Activated CD4-positive, alpha-beta T cell treated with anti-CD3 and anti-CD28 coated beads for 36 hours (primary cell): Measurements from ENCODE around the gene FBXL19. TPM values are rescaled to one million over a fixed set of nuclear protein-coding genes. Genes with fewer than 3 reads are reported as not detected.

Source experiments
- ATAC-seq: fragments of 200-7000 bp; cut with Tn5 transposase; one replicate; pipeline ENCODE4 v1.10.0; 2021; ENCODE audit warnings: mild to moderate bottlenecking, moderate library complexity
- CTCF ChIA-PET: fragments of 350-600 bp; sonication (Branson Sonifier 250); formaldehyde crosslinking; loops from one replicate; lab custom pipeline; 2021; ENCODE audit warnings: antibody characterized with exemption; lab: Charles Lee
- POLR2A ChIA-PET: fragments of 350-600 bp; sonication (Branson Sonifier 250); formaldehyde crosslinking; loops from one replicate; lab custom pipeline; 2021; ENCODE audit warnings: antibody characterized with exemption, inconsistent platforms; lab: Charles Lee
- DNase-seq: peaks from one replicate; pipeline ENCODE4 v3.0.0-alpha.2; 2020
- H3K27ac Mint-ChIP-seq: one replicate; pipeline ENCODE4 v1.8.0; 2021; ENCODE audit warnings: mixed read lengths
- H3K27me3 Mint-ChIP-seq: one replicate; pipeline ENCODE4 v1.8.0; 2021; ENCODE audit warnings: mixed read lengths
- H3K36me3 Mint-ChIP-seq: one replicate; pipeline ENCODE4 v1.8.0; 2021; ENCODE audit warnings: low read depth, mixed read lengths
- H3K4me1 Mint-ChIP-seq: one replicate; pipeline ENCODE4 v1.8.0; 2021; ENCODE audit warnings: mixed read lengths
- H3K4me3 Mint-ChIP-seq: one replicate; pipeline ENCODE4 v1.8.0; 2021; ENCODE audit warnings: mild to moderate bottlenecking, moderate library complexity, mixed read lengths
- H3K9me3 Mint-ChIP-seq: one replicate; pipeline ENCODE4 v1.8.0; 2021; ENCODE audit warnings: low read depth, mixed read lengths
- intact Hi-C, 2 experiments: fragments of 100-400 bp; cut with DNase I in 1 of 2; cut with micrococcal nuclease in 1 of 2; formaldehyde crosslinking; loops; one replicate each; pipeline versions ENCODE4 v1.14.2 to v1.15.1; 2022 to 2024; cut with DNase I, micrococcal nuclease
- total RNA-seq, 2 experiments: library from RNA; stranded (reverse); gene quantifications; one replicate each; pipeline ENCODE4 v1.2.3, GENCODE V29; 2021

FBXL19 gene
- 10 to 100 TPM; 23.7 to 31.4 TPM for total RNA-seq

- CTCF ChIA-PET, result no interaction called here
- no peaks in the 10 kb centered on the region for H3K36me3 Mint-ChIP-seq
- intact Hi-C loops, result loop anchor here (1.0 to 10.0 kb wide), 16 partner anchors 19 to 1116 kb away; partner anchors contain the start of genes ARMC5 (in 1 of the 2), BCKDK (in 1 of the 2), CFAP119 (in 1 of the 2) and FUS (in 1 of the 2)
- DNase-seq (peak; percentile 52), ATAC-seq (no peak)
- POLR2A ChIA-PET, result no interaction called here
- peak within 1 kb of the TSS; percentile 88 for H3K4me3 Mint-ChIP-seq
- H3K9me3 Mint-ChIP-seq, result no peaks in the 10 kb centered on the region
- H3K27ac Mint-ChIP-seq, result peak within 1 kb of the TSS; percentile 100
- H3K4me1 Mint-ChIP-seq, result peaks cover 20% of the 10 kb centered on the region
- no peaks in the 10 kb centered on the region for H3K27me3 Mint-ChIP-seq
These were observed at the start of gene FBXL19 for GRCh38 chr16:30923554-30924075. TSS of gene FBXL19 (plus strand) at chr16:30923572. CDS start at chr16:30925755, 2,183 bp downstream.

GRCh38 chr16:30874244-30874820 lies 49.0 kb upstream of the FBXL19 start:
- ATAC-seq (no peak), DNase-seq (peak; percentile 29)
- intact Hi-C loops, result loop anchor here (2.0 kb wide), 3 partner anchors 22 to 60 kb away; partner anchors contain the start of genes CTF1 (in 1 of the 2) and FBXL19 (in 1 of the 2)
- Mint-ChIP-seq H3K27me3 (no peaks in the 10 kb centered on the region), H3K27ac (peak overlapping the region; percentile 93), H3K4me3 (peak overlapping the region; percentile 87), H3K9me3 (no peaks in the 10 kb centered on the region), H3K36me3 (peaks cover 21% of the 10 kb centered on the region), H3K4me1 (peaks cover 24% of the 10 kb centered on the region)
- POLR2A ChIA-PET, result interaction anchor here (1.0 kb wide), 1 partner anchor 69 kb away, joined by 3 read pairs; no protein-coding TSS in a partner anchor
- CTCF ChIA-PET, result interaction anchor here (0.7 to 2.9 kb wide), 9 partner anchors 22 to 1122 kb away, joined by 3 to 11 read pairs (median 4); no protein-coding TSS in a partner anchor

DNA sequence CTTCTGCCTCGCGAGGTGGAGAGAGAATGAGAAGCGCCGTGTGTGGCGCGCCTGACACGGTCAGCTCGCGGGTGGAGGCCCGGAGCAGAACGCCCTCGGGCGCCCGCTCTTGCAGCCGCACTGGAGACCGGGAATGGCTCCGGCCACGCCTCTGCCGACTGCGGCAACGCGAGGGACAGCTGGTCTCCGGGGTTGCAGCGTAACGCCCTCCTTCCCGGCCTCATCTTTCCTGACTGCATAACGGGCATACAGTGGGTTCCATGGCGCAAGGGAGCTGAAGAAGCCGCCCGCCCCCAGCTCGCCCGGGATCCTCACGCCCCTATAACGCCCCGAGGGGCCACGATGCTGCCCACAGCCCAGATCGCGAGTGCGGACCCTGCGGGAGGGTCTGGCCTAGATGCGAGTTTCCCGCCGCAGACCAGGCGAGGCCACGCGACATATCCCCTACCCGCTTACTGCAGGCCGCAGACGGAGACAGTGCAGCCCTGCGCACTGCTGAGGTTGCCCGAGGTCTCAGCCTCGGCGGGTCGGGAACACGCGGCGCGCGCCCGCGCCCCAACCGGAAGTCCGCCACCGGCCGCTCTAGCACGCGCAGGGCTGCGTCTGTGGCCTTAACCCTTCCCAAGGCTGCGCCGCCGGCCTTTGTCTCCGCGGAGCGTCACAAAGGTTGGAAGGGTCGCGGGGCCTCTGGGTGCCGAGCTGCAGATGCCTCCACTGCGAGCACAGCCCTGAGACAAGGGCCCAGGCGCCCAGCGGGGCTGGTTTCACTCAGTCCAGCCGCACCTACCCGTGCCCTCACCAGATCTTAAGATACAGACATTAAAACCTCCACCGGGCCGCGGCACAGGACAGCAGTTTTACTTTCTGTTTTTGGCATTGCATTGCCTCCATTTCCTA lies 48.3 kb upstream of the FBXL19 start:
- intact Hi-C loops, result loop anchor here (1.0 to 2.0 kb wide), 9 partner anchors 22 to 198 kb away; partner anchors contain the start of genes CTF1 (in 1 of the 2), FBXL19 (in 1 of the 2) and SETD1A (in 1 of the 2)
- POLR2A ChIA-PET, result interaction anchor here (1.0 to 1.4 kb wide), 2 partner anchors 27 to 70 kb away, joined by 3 to 6 read pairs; no protein-coding TSS in a partner anchor
- Mint-ChIP-seq H3K36me3 (peaks cover 21% of the 10 kb centered on the region), H3K27me3 (no peaks in the 10 kb centered on the region), H3K27ac (peak overlapping the region; percentile 93), H3K9me3 (no peaks in the 10 kb centered on the region), H3K4me3 (peak overlapping the region; percentile 87), H3K4me1 (peaks cover 24% of the 10 kb centered on the region)
- DNase-seq (peak; percentile 94), ATAC-seq (peak; percentile 82)
- CTCF ChIA-PET, result interaction anchor here (0.6 to 2.9 kb wide), 10 partner anchors 22 to 1123 kb away, joined by 3 to 11 read pairs (median 4); no protein-coding TSS in a partner anchor

GRCh38 chr16:30875871-30876801 lies 47.2 kb upstream of the FBXL19 start:
- no peaks in the 10 kb centered on the region for H3K27me3 Mint-ChIP-seq
- peaks cover 21% of the 10 kb centered on the region for H3K36me3 Mint-ChIP-seq
- H3K4me1 Mint-ChIP-seq, result peaks cover 24% of the 10 kb centered on the region
- CTCF ChIA-PET, result interaction anchor here (1.0 to 2.3 kb wide), 2 partner anchors 25 to 31 kb away, joined by 4 to 13 read pairs; no protein-coding TSS in a partner anchor
- intact Hi-C loops, result loop anchor here (1.0 to 2.0 kb wide), 9 partner anchors 21 to 197 kb away; partner anchors contain the start of genes CTF1 (in 1 of the 2), FBXL19 (in 1 of the 2) and SETD1A (in 1 of the 2)
- POLR2A ChIA-PET, result interaction anchor here (1.4 kb wide), 1 partner anchor 26 kb away, joined by 6 read pairs; no protein-coding TSS in a partner anchor
- DNase-seq (peak; percentile 36), ATAC-seq (peak; percentile 62)
- peak overlapping the region; percentile 93 for H3K27ac Mint-ChIP-seq
- H3K9me3 Mint-ChIP-seq, result no peaks in the 10 kb centered on the region
- H3K4me3 Mint-ChIP-seq, result peak overlapping the region; percentile 87

DNA sequence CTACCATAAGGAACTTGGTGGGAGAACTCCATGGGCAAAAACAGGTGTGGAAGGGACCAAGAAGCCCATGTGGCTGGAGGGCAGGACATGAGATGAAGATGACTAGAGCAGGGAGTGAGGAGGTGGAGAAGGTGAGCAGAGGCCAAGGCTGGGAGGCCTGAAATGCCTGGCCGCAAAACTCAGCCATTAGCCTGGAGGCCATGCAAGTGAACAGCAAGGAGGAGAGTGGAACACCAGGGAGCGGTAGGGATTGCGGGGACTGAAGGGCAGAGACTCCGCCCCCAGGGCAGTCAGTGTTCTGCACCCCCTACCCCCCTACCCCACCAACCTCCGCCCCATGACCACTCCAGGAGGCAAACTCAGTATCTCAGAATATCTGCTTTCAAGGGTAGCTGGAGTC lies 46.5 kb upstream of the FBXL19 start:
- POLR2A ChIA-PET, result interaction anchor here (0.6 kb wide), 1 partner anchor 120 kb away, joined by 3 read pairs; no protein-coding TSS in a partner anchor
- intact Hi-C loops, result no loop called here
- DNase-seq (no peak), ATAC-seq (no peak)
- Mint-ChIP-seq H3K36me3 (peaks cover 26% of the 10 kb centered on the region), H3K4me1 (peaks cover 24% of the 10 kb centered on the region), H3K27me3 (no peaks in the 10 kb centered on the region), H3K4me3 (peak overlapping the region; percentile 87), H3K9me3 (no peaks in the 10 kb centered on the region), H3K27ac (peak overlapping the region; percentile 93)
- CTCF ChIA-PET, result interaction anchor here (1.0 to 2.3 kb wide), 2 partner anchors 24 to 32 kb away, joined by 4 to 13 read pairs; no protein-coding TSS in a partner anchor

GRCh38 chr16:30882429-30883310 lies 40.7 kb upstream of the FBXL19 start:
- no peak for DNase-seq
- POLR2A ChIA-PET, result no interaction called here
- Mint-ChIP-seq H3K9me3 (no peaks in the 10 kb centered on the region), H3K4me1 (peaks cover 14% of the 10 kb centered on the region), H3K27ac (peak overlapping the region; percentile 68), H3K36me3 (peaks cover 32% of the 10 kb centered on the region), H3K4me3 (no peak overlapping the region), H3K27me3 (no peaks in the 10 kb centered on the region)
- intact Hi-C loops, result no loop called here
- peak; percentile 43 for ATAC-seq
- CTCF ChIA-PET, result interaction anchor here (1.3 kb wide), 1 partner anchor 38 kb away, joined by 3 read pairs; no protein-coding TSS in a partner anchor

DNA sequence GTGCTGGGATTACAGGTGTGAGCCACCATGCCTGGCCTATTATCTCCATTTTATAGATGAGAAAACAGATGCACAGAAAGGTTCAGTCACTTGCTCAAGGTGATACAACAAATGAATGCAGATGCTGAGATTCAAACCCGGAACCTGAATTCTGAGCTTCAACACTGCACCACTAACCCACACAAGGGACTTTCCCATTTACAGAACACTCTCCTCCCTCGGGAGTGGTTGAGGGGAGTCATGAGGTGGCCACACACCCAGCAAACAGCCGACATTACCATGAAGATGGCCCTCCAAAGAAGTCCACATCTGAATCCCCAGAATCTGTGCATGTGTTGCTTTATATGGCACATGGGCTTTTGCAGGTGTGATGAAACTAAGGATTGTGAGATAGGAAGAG lies 38.6 kb upstream of the FBXL19 start:
- intact Hi-C loops, result no loop called here
- ChIA-PET POLR2A (no interaction called here), CTCF (interaction anchor here (0.9 kb wide), 1 partner anchor 61 kb away, joined by 3 read pairs; no protein-coding TSS in a partner anchor)
- Mint-ChIP-seq H3K9me3 (no peaks in the 10 kb centered on the region), H3K27me3 (no peaks in the 10 kb centered on the region), H3K36me3 (peaks cover 31% of the 10 kb centered on the region), H3K4me3 (no peak overlapping the region), H3K4me1 (peaks cover 14% of the 10 kb centered on the region), H3K27ac (peak overlapping the region; percentile 23)
- ATAC-seq (no peak), DNase-seq (no peak)

- ATAC-seq (no peak), DNase-seq (no peak)
- ChIA-PET CTCF (interaction anchor here (0.9 kb wide), 1 partner anchor 62 kb away, joined by 3 read pairs; no protein-coding TSS in a partner anchor), POLR2A (interaction anchor here (0.7 kb wide), 1 partner anchor 41 kb away, joined by 3 read pairs; no protein-coding TSS in a partner anchor)
- H3K9me3 Mint-ChIP-seq, result no peaks in the 10 kb centered on the region
- peaks cover 14% of the 10 kb centered on the region for H3K4me1 Mint-ChIP-seq
- intact Hi-C loops, result no loop called here
- no peaks in the 10 kb centered on the region for H3K27me3 Mint-ChIP-seq
- peaks cover 33% of the 10 kb centered on the region for H3K36me3 Mint-ChIP-seq
- peak overlapping the region; percentile 23 for H3K27ac Mint-ChIP-seq
- H3K4me3 Mint-ChIP-seq, result no peak overlapping the region
These were observed 38.2 kb upstream of the FBXL19 start for GRCh38 chr16:30885196-30885595.

GRCh38 chr16:30886145-30886544 lies 37.2 kb upstream of the FBXL19 start:
- ATAC-seq (no peak), DNase-seq (no peak)
- intact Hi-C loops, result no loop called here
- no peaks in the 10 kb centered on the region for H3K9me3 Mint-ChIP-seq
- ChIA-PET CTCF (no interaction called here), POLR2A (no interaction called here)
- H3K36me3 Mint-ChIP-seq, result peaks cover 33% of the 10 kb centered on the region
- no peak overlapping the region for H3K27ac Mint-ChIP-seq
- peaks cover 14% of the 10 kb centered on the region for H3K4me1 Mint-ChIP-seq
- H3K27me3 Mint-ChIP-seq, result no peaks in the 10 kb centered on the region
- H3K4me3 Mint-ChIP-seq, result no peak overlapping the region
